ENCODE data around the gene COX15. TPM values are rescaled to one million over a fixed set of nuclear protein-coding genes. Genes with fewer than 3 reads are reported as not detected.

The COX15 gene
- total RNA-seq, 4 donors from 2014 or later, result 26.9 to 34.1 (median 31.9) TPM

GRCh38 chr10:99740933-99741559, 9.1 kb upstream of the COX15 start:
- TF ChIP-seq, protein P1, sequence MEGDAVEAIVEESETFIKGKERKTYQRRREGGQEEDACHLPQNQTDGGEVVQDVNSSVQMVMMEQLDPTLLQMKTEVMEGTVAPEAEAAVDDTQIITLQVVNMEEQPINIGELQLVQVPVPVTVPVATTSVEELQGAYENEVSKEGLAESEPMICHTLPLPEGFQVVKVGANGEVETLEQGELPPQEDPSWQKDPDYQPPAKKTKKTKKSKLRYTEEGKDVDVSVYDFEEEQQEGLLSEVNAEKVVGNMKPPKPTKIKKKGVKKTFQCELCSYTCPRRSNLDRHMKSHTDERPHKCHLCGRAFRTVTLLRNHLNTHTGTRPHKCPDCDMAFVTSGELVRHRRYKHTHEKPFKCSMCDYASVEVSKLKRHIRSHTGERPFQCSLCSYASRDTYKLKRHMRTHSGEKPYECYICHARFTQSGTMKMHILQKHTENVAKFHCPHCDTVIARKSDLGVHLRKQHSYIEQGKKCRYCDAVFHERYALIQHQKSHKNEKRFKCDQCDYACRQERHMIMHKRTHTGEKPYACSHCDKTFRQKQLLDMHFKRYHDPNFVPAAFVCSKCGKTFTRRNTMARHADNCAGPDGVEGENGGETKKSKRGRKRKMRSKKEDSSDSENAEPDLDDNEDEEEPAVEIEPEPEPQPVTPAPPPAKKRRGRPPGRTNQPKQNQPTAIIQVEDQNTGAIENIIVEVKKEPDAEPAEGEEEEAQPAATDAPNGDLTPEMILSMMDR (IDR thresholded peaks at IDR 0.05; ENCODE audit: low read depth), result no peak

DNA sequence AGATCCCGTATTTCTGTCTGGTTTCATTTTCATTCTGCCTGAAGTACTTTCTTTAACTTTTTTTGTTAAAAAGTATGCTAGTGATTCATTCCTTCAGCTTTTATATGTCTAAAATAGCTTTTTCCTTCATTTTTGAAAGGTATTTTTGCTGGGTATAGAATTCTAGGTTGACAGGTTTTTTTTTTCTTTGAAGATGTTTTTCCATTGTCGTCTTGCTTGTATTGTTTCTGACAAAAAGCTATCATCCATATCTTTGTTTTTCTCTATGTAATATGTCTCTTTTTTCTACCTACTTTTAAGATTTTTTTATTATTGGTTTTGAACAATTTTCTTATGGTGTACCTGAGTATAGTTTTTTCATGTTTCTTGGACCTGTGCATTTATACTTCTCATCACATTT, 8.3 kb upstream of the COX15 start:
- TF ChIP-seq, protein P1 (IDR thresholded peaks at IDR 0.05; ENCODE audit: low read depth), result no peak

DNA sequence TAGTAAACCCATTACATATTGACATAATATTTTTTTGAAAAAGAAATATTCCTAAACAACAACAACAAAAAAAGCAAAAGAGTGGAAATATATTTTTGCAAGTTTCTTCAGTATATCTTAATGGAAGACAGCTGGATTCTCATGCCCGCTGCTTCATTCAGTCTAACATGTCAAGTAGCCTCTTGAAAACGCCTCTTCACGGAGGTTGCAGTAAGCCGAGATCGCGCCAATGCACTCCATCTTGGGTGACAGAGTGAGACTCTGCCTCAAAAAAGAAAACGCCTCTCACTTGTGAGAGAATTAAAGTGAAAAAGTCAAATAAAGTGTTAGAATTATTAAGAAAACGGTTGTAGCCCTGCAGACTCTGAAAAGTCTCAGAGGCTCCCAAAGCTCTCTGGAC, 1.4 kb upstream of the COX15 start:
- TF ChIP-seq, protein P1 (IDR thresholded peaks at IDR 0.05; ENCODE audit: low read depth), result no peak

GRCh38 chr10:99731306-99732032, 458 bp downstream of the COX15 start:
- TF ChIP-seq, protein P1 (IDR thresholded peaks at IDR 0.05; ENCODE audit: low read depth), result no peak

GRCh38 chr10:99730026-99730425, 1.9 kb downstream of the COX15 start:
- TF ChIP-seq, protein P1 (IDR thresholded peaks at IDR 0.05; ENCODE audit: low read depth), result no peak

DNA sequence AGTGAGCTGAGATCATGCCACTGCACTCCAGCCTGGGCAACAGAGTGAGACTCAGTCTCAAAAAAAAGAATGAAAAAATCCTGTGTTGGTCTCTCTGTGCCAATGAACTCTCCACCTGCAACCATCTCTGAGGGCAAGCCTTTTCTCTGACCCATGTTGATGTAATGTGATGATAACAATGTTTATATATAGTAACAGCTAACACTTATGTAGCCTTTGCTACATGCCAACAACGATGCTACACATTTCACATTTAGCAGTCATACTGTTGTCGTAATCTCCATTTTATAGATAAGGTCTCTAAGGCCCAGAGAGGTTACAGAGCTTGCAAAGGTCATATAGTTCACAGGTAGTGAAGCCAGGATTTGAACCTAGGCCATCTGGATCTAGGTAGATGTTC, 11.5 kb downstream of the COX15 start:
- TF ChIP-seq, protein P1 (IDR thresholded peaks at IDR 0.05; ENCODE audit: low read depth), result no peak

- TF ChIP-seq, protein P1 (IDR thresholded peaks at IDR 0.05; ENCODE audit: low read depth), result no peak
Measured at GRCh38 chr10:99714446-99714845, 17.5 kb downstream of the COX15 start.

All from subcutaneous adipose tissue (tissue), 4 donors.